NCI-H2029 treated with DMSO at 0.1 percent for 48 hours (cell line): ENCODE results near the gene NAA10.

Source experiments
- DNase-seq: peaks from one replicate; lab custom pipeline; 2025; lab: John Stamatoyannopoulos, UW

NAA10 gene

DNA sequence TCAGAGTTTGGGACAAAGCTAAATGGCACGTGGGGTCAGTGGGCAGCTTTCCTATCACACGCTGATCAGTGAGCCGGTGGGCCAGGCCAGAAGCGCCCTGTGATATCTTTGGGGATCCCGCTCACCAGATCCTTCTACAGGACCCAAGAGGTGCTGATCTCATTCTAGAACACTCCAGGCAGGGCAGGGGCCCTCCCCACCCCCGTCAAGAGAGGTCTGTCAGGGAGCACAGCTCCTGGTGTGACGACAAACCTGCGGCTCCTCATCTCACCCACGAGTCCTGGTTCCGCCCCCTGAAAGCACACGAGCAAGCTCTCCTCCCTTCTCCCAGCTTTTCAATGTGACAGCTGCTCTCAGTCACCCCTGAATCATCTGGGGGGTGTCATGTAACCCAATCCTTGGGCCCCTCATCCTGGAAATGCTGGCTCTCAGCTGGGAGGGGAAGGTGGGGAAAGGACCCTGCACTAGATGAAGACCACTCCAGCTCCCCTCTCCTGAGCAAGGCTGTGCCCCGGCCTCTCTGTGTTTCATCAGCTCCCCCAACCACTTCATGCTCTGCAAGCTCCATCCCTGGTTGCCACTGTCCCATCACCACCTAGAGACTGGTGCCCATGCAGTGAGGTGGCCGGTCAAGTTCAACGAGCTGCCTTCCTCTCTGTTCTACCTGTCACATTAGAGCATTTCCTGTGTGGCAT, 32.2 kb upstream of the NAA10 start:
- no peak for DNase-seq

DNA sequence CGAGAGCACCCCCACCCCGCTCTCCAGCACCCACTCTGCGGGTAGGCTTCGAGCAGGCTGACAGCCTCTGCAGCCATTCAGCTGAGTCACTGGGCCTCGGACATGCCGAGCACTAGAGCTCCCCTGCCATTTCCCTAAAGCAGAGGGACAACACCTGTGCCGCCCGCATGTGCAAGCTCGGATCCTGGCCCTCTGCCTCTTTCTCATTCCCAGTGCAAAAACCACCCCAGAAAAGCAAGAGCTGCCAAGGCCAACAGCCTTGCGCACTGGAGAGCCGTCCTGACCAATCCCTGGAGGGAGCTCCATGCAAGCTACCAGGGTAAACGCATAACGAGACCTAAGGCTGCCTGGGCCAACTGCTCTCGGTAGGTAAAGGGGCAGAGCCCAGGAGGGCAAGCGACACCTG, 31.4 kb upstream of the NAA10 start:
- DNase-seq, result no peak

DNA sequence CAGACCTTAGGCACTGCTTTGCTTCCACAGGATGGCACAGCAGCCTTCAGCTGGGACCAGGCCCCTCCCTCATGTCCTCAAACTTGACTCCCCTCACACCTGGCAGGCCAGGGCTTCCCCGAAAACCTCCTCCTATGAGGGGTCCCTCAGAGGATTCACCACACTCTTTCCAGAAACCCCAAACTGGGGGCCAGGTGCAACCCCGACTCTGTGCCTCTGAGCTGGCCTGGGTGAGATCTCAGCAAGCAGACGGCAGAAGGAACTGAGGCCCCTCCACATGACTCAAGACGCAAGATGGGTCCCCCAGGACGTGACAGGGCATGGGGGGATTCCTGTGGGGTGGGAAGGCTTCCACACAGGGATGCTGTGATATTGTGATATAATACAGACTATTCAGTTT, 30.6 kb upstream of the NAA10 start:
- DNase-seq, result no peak

DNA sequence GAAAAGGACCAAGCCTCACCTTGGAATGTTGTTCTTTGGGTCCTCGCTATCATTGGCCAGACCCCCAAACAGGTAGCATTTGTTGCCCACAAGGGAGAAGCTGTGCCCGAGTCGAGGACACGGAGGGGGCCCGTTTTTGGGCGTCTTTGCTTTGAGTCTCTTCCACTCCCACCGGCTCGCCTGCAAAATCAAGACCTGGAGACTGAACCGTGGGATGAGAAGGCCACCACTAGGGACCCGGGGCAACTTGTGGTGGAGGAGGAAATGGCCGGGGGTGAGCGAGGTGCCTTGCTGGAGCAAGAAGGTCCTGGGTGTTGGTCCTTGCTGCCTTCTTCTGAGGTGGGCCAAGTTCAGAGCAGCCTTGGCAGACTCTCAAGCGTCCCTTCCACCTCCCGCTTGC, 29.3 kb upstream of the NAA10 start:
- no peak for DNase-seq

DNA sequence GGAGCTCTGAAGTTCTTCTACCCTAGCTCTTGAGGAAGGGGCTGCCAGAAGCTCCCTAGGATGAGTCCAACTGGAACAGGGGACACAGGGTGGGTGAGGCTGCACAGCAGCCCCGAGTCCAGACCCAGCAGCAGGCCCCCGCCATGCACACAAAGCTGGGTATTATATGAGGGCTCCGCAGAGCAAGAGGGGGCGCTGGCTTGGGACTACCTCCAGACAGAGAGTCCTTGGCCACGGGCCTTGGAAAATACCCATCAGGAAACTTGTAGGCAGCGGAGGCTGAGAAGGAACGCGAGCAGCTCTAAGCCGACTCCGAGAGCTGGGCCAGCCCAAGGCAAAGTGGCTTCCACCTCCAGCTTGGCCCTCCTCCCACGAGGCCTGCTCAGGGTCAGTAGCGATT, 28.7 kb upstream of the NAA10 start:
- no peak for DNase-seq

DNA sequence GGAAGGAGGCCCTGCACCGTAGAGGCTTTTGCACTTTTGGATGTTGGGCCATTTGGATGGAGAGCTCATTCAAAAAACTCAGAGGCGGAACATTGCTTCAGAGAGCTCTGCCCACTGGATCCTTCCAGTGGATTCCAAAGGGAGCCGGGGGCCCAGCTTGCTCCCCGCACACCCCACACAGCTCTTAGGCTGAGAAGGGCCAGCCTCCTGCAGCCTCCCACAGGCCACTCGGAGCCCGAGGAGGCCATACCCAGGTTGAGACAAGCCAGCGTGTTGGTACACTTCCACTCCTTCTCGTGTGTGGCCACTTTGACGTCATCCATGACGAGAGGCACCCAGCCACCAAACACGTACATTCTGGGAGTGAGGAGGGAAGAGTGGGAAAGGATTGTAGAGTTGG, 26.5 kb upstream of the NAA10 start:
- no peak for DNase-seq

DNA sequence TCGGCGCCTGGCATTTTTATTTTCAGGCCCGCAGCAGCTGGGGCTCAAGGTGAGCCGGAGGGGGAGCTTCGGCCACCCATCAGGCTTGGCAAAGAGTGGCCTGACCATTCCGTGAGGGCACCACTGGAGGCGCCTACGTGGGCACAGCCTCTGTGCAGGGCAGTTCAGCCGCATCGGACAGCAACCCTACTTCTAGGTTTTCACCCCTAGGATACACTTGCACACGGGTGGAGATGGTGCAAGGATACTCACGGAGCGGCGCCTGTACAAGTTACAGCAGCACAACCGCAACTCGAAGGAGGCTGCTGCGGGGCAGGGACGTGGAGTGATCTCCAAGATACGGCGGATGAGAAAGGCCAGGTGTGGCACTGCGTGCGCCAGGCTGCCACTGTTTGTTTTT, 25.9 kb upstream of the NAA10 start:
- no peak for DNase-seq

DNA sequence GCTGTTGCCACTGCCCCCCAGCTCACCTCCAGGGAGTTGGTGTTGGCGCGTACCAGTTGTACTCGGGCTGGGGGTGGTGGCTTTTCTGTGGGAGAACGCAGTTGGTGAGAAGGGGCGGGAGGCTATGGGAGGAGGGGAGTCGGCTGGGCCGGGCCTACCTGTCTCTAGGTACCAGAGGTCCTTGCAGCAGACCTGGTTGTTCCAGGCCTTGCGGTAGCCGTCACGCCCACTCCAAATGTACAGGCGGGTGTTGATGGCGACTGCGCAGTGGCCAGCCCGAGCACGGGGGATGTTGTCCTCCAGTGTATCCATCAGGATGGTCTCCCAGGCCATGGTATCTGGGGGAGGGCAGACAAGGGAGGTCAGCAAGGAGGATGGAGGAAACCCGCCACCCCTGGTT, 25.2 kb upstream of the NAA10 start:
- no peak for DNase-seq

DNA sequence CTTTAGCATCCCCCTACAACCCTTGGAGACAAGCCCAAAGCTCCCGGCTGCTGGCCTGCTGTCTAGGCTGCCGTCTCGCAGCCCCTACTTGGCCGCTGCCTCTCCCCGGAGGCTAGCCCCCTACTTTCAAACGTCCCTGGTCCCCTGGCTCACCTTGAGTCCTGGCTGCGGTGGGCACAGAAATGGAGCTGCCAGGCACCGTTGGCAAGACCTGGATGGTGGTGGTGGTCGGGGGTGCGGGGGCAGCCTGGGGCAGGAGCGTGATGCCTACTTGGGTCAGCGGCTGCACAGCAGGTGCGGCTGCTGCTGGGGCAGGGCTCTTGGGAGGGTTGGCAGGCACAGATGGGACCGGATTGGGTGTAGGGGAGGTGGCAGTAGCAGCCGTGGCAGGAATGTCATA, 24.8 kb upstream of the NAA10 start:
- DNase-seq, result no peak

DNA sequence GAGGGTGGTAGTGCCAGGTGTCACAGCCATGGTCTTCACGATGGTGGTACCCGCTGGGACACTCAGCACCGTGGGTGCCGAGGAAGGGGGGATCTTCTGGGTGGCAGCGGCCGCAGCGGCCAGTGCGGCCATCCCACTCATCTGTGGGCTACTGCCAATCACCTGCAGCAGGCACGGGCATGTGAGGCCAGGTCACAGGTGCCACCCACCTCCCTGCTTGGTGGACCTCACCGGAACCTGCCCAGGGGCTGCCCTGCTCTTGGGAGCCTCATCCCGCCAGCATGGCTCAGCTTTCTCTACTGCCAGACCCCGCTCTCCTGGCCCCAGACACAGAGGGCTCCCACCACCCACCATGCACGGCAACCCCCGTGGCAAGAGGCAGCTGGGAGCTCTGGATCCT, 23.8 kb upstream of the NAA10 start:
- DNase-seq, result no peak

DNA sequence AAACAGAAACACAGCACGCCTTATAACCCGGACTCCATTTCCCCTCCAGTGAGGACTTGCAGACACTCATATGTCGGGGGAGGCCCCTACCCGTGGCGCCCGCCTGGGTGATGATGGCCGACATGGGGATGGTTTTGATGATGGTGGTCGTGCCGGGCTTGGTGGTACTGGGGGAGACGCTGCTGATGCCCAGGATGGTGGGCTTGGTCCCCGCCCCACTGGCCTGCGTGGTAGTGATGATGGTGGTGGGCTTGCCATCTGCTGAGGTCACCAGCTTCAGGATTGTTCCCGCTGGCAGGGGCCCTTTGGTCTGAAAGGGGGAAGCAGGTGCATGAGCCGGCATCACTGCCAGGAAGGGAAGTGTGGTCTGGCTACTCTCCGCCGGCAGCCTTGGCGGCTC, 22.4 kb upstream of the NAA10 start:
- DNase-seq, result no peak

DNA sequence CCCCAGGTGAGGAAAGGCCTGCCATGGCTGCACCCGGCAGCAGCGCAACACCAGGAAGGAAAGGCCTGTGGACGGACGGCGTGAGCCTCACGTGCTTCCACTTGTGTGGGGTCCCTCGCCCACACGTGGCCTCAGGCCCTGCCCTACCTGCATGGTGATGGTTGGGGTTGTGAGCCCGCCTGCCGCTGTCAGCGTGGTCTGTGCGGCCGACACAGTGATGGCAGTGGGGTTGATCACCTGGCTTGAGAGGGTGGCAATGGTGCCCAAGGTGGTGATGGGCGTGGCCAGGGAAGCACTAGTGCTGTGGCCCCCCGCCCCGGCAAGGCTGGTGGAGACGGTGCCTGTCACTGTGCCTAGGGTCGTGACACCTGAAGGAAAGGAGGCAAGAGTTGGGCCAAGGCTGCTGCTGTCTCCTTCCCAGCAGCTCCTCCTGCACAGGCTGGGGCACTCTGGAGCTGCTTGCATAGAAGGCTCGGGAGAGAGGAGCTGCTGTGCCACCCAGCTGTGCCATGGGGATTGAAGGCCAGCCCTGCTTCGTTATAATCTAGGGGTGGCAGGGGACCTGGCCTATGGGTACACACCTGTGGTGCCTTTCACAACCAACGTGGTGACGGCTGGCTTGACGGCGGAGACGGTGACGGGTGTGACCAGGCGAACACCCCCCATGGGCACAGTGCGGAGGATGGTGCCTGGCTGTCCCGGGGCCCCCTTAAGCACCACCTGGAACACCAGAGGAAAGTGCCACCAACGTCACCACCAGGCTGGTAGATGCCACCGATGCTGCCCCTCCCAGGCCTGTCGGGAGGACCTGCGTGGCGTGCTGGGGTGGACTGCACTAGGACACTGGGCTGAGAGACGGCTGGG, 21.4 kb upstream of the NAA10 start:
- no peak for DNase-seq

DNA sequence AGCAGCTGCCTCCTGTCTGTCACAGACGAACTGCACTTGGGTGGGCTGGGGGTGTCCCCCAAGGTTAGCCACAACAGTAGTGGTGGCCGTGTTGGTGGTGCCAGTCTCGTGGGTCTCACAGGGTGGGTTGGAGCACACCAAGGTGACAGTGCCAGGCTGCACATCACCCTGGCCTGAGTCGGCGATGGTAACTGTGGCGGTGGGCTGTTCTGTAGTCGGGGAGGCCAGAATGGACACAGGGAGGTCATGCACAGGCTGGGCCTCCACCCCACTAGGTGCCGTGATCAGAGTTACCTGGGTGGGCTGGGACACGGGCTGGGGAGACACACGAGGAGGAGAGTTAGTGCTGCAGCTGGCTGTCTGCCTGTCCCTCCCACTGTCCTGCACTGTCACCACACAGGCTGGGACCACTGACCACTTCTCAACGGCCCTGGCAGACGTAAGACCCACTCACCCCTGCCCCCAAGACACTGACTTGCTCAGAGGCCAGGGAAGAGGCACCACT, 20.4 kb upstream of the NAA10 start:
- DNase-seq, result no peak

DNA sequence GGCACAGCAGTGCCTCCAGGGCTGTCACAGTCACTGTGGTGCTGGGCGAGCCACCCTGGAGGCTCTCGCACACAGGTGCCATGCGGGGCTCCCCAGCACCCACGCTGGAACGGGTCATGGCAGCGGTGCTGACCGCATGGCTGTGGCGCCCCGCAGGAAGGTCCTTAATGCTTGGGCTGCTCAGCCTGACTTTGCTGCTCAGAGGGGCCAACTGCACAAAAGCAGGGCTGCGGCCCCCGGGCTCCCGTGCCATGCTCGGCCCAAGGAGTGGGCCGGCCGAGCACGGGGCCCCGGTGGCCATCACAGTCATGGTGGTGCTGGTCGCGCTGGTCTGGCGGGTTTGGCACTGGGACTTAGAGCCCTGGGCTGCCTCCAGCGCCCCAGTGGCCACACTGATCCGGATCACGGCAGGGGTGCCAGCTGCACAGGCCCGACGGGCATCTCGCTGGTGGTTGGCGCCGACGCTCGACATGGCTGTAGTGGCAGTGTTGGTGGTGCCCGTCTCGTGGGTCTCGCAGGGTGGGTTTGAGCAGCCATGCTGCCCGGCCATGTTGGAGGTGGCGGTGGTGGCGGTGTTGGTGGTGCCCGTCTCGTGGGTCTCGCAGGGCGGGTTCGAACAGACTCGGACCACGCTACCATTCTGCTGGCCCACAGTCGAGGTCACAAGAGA, 19.9 kb upstream of the NAA10 start:
- no peak for DNase-seq

DNA sequence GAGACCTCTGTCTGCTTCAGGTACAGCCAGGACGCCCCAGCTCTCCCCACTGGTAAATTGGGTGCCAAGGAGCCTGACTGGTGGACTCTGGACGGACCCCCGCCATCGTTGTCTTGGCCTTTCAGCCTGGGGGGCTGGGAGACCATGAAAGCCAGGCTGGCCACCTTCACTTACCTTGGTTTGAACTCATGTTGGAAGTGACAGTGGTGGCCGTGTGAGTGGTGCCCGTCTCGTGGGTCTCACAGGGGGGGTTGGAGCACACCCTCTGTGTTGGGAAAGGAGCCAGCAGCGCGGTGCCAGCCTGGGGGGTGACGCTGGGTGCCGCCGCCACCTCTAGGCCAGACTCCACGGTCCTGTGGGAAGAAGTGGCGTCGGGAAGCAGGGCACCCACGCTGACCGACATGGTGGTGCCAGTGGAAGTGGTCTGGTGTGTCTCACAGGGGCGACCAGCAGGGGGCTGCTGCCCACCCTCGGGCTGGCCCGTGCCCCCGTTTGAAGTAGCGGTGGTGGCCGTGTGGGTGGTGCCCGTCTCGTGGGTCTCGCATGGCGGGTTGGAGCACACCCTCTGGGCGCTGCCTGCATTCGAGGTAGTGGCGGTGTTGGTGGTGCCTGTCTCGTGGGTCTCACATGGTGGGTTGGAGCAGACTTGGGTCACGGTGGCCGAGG, 19.2 kb upstream of the NAA10 start:
- DNase-seq, result no peak

DNA sequence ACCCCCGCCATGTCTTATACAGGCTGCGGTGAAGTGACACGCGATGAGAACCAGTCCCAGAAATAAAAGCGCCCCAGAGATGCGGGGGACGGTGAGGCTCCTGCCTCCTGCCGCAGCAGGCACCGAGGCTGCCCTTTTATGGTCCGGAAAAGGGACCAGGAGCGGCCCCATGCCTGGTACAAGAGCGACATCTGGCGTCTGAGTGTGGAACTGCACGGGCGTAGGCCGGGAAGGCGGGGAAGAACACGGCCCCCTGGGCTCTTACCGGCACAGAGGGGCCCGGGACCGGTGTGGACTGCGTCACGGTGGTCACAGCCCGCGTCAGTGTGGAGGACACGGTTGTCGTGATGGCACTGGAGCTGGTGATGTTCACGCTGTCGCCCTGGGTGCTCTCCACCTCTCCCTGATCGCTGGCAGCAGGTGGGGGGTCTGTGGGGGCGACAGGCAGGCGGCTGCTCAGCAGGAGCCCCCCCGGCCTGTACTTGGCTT, 18.5 kb upstream of the NAA10 start:
- no peak for DNase-seq

DNA sequence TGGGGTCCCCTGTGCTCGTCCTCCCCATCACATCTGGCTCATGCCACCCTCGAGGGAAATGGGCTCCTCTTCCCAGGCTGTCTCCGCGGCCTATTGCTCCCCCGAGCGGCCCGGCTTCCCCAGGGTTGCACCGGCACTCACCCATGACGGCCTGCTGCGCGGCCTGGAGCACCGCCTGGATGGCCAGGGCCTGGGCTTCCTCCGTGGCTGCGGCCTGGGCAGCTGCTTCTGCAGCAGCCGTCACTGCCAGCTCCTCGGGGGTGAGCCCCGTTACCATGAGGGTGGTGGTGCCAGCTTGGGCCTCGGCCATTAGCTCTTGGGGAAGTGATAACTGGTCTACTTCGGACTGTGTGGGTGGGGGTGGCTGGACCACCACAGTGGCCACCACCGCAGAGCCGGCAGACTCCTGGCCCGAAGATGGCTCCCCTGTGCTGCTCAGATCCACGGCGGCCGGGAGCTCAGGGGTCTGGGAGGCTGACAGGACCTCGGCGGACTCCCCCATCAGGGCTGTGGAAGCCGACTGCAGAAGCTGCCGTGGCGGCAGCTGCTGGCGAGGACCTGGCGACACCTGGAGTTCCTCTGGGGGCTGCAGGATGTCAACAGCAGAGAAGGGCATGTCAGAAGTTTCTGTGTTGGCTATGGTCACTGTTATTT, 17.7 kb upstream of the NAA10 start:
- no peak for DNase-seq

DNA sequence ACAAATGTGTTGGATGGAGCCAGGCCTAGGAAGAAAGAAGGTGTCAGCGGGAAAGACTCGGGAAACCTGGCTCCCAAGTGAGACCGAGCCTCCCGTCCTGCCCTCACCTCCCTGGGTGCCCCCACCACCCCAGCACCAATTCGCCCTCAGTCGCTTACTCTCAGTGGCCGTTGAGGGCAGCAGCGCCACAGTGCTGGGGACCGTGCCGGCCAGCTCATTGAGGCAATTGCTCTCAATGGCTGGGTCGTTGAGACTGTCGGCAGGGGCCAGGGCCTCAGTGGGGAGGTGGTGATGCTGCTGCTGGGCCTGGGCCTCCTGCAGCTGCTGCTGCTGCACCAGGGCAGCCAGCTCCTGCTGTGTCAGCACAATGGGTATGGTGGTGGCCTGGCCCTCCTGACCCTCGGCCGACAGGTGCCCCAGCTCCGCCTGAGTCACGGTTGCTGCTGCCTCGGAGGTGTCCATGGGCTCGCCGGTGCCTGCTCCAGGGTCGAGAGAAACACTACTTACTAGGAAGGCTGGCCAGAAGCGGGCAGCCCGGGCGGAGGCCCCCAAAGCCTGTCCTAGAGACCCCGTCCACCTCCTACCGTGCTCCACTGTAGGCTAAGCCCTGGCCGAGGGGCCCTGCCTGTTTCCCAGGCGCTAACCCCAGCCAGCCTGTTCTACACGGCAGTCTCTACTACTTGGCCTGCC, 17.0 kb upstream of the NAA10 start:
- no peak for DNase-seq

DNA sequence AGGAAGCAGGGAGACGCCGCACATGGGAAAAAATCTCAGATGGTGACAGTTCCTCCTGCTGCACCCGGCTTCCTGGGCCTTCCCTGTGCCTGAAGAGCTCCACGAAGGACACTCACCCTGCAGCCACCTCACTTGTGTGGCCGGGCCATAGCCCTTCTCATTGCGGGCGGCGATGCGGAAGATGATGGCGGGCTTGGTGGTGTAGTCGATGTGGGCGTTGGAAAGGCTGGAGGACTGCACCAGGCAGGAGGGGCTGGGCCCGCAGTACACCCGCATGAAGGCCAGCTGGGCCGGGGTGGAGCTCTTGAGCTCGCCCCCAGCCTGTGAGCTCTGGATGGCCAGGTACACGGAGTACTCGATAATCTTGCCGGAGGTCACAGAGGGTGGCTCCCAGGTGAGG, 15.3 kb upstream of the NAA10 start:
- no peak for DNase-seq

DNA sequence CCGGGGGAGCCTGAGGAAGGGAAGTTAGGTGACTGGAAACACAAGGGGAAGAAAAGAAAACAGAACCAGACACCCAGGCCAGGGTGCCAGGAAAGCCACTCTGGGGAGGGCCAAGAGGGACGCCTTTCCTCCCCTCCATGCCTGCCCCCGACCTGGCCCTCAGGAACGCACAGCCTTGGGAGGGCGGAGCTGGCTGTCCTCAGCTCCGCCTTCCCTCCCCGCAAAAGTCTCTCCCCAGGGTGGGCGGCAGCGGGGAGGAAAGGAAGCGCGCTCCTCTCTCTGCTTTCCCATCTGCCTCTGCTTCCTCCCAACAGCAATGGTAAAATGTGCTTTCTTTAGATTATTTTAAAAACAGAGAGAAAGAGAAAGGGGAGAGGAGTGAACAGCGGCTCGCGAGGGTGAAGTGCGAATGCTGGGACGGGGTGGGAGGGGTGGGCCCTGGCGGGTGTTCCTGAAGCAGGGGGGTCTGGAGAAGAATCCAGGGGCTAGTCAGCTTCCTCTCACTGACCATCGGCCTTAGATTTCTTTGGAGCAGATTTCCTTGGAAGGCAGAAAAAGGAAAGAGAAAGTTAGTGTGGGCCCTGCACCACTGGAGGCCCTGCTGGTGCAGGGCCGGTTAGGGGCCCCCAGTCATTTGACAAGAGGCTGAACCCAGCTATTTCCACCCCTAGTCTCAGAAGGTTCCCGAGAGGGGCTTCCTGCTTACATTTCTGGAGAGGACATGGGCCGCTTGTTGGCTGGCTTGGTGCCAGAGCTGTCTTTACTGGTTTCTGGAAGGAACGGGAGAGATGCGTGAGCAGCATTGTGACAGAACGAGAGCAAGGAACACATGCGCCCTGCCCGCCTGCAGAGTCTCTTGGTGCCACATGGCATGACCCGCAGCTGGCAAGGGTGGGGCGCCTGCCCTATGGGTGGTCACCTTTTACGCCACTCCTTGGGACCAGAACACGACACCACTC, 14.3 kb upstream of the NAA10 start:
- no peak for DNase-seq
